HG02885 (cell line): ENCODE measurements around the gene PPP1R15B.

Source experiments
- ATAC-seq: cut with Tn5 transposase; IDR thresholded peaks from one replicate; pipeline ENCODE4 v1.9.1; 2021; ENCODE audit warnings: mild to moderate bottlenecking; ENCODE audit not compliant: unreplicated experiment, poor library complexity

Gene PPP1R15B

DNA sequence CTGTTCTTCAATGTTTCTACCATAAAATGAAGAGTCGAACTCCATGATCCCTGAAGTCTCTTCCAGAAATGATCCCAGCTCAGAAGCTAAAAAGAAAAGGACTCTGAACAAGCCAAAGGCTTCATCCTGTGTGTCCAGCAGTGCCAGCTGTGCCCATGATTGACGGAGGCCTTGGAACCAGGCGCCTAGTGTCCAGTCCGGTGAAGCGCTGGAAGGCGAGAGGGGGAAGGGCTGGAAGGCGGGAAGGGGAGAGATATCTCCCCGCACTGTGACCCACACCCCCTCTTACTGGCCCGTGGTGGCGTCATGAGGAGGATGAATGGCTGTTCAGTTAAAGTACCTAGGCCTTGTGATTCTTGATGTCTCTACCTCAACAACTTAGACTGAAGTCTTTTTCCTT is 41.4 kb downstream of the PPP1R15B start:
- no peak for ATAC-seq

DNA sequence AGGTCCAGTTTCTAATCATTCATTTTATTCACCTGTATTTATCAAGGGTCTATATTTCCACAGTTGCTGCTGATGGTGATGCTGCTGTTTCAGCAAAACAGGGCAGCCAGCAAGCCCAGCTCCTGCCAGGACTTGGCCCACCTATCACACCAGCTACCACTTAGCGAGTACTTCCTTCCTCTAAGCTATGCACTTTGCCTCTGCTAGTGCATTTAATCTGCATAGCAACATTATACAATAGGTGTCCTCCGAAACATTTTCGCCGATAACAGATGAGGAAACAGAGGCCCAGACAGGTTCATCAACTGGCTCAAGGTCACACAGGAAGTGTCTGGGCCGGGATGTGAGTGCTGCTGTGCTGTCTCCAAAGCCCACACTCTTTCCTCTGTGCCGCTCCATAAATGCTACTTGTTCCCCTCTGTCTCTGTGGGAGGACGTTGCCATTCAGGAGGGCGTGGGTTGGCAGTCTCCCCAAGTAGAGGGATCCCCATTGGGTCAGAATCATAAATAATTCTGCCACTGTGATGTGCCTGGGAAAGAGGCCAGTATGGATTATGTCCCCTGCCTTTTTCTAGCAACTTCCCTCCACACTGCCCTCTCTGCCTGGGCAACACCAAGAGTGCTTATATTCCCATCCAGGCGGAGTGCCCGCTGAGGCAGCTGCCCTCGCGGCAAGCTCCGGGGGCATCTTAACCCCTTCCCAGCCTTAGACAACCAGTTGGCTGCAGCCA is 42.5 kb downstream of the PPP1R15B start:
- no peak for ATAC-seq

DNA sequence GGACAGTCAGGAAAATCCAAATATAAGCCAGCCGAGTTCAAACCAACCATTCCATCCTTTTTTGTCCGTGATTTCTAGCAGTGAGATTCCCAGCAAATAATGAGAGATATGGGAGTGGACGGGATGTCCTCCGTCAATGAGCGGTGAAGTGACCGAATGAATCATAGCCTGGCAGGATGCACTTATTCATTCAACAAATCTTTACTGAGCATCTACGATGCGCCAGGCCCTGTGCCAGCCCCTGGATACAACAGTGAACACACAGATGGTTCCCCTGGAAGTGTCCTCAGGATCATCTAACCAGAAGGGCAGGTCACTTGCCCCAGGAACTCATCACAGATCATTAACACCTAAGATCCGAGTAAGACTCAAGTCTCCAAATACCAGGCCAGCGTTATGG is 43.7 kb downstream of the PPP1R15B start:
- no peak for ATAC-seq

DNA sequence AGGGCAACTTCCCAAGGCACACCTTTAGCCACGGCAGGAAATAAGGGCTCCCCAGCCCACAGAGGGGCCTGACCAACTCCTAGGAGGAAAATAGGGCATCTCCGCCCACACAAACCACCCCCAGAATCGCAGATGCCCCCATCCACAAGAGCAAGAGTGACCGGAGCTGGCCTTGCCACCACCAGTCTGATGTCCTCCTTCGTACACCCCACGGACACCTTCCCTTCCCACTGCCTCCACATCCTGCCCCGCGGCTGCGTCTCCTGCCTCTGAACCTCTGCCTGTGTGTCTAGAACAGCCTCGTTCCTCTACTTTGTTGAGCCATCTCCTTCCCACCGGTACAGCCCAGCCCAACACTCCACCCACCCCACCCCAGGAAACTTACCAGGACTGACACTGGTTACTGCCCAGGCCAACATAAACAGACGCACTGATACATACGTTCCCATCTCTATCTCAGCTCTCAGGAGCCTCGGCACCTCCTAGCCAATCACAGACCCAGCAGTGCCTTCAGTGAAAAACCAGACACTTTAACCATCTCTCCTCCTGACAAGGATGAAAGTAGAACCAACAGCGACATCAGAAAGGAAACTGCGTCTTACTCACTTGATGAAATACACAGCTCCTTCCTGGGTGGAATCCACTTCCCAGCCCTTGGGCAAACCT is 44.3 kb downstream of the PPP1R15B start:
- no peak for ATAC-seq

DNA sequence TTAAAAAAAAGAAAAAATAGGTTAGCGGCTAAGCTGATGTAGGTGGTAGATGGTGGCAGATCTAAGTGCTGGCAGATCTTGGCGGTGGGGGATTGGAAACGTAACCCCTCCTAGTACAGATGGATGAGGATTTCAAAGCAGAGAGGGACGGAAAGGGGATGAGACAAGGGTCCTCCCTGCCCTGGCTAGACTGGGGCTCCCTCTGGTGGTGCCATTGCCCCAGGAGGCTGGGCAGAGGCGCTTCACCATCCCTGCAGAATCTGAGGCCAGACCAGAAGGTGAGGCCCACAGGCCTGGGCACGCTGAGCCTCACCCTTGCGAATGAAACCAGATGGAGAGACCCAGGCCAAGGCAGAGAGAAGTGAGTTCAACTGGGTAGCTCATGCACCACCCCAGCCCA is 44.9 kb downstream of the PPP1R15B start:
- ATAC-seq = no peak

DNA sequence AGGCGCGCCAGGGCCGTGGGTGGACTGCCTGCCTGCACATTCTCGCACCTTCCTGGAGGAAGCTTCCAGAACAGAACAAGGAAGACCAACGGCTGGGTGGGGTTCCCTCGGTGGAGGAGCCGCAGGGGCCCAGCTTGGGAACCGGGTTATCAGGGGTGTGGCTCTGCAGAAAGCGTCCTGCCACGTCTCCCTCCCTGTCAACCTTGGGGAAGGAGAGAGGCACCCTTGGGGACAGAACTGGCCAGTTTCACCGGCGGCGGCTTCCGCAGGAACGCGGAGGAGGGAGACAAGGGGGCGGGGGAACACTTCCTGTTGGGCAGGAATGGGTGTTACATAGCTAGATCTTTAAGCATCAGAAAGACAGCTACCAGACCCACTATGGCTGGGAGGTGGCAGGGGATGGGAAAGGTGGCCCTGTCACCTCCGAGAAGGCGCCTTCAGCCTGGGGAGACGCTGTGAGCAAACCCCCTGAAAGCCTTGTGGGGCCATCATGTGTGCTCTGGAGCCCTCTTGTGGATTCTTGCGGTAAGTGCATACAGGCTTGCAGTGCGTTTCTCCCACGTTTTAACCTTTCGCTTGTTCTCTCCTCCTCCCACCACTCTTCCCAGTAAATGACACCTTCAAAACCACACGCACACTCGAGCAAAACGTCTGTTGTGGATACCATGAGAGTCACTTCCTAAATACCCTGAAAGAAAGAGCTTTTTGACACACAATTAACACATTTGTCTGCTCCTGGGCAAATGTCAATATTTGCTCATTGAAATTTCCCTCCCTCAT is 48.1 kb downstream of the PPP1R15B start:
- peak; percentile 73 for ATAC-seq

DNA sequence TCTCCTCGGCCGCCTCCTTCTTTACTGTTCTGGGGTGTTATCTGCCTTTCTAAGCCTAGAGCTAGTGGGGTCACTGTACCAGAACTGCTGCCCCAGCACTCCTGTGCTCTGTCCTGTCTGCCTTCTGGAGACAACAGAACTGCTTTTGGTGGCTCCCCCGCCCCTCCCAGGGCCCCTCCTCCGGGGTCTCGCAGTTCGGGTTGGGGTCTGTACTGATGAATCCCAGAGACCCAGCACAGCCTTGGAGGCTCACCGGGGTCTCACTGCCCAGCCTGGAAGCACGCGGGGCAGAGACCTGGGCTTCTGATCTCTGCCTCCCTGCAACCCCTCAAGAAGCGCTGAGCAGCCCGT is 48.7 kb downstream of the PPP1R15B start:
- no peak for ATAC-seq

DNA sequence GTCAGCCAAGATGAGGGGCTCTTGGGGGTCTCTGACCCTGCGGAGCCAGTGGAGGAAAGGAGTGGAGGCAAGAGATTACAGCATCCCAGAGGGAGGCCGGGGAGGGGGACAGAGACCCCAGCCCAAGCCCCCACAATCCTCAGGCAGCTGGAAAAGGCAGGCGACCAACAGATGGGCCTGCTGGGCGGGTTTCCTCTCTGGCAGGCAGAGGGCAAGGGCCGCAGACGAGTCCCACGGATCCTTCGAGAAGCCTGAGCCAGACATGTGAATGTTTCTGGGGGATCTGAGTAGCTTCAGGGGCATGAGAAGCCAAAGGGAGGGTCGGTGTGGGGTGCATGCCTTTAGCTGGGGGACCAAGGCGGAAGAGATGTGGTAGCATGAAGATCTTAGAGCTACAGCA is 49.8 kb downstream of the PPP1R15B start:
- ATAC-seq = no peak

DNA sequence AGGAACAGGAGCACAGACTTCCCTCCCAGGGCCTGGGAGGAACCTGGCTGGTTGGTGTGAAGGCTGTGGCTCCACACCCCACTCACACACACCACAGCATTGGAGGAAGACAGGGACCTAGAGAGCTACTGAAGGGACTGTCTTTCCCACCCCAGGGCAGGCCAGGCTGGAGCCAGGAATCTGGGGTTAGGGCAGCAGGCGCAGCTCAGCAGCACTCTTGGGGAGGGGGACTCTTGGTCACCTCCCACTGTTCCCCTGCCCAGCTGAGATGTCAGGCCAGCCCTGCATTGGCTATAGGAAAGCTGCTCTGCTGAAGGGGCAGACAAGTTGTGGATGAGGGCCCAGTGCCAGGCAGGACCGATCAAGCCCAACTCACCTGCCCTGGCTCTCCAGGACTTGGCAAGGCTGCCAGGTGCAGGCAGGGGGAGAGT is 50.3 kb downstream of the PPP1R15B start:
- no peak for ATAC-seq

DNA sequence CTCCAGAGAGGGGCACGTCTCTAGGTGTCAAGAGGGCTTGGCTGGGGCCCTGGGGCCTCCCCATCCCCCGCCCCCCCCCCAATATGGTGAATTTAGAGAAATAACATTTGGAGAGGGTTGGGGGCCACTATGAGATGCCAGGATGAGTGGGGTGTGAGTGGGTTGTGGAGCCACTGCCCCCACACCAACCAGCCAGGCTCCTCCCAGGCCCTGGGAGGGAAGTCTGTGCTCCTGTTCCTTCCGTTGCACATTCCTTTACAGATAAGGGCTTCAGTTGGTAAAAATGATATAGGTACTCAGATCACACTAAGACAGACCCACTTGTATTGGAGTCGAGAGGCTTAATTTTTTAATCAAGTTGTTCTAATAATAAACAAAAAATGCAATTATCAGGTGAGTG is 51.3 kb downstream of the PPP1R15B start:
- ATAC-seq = no peak

DNA sequence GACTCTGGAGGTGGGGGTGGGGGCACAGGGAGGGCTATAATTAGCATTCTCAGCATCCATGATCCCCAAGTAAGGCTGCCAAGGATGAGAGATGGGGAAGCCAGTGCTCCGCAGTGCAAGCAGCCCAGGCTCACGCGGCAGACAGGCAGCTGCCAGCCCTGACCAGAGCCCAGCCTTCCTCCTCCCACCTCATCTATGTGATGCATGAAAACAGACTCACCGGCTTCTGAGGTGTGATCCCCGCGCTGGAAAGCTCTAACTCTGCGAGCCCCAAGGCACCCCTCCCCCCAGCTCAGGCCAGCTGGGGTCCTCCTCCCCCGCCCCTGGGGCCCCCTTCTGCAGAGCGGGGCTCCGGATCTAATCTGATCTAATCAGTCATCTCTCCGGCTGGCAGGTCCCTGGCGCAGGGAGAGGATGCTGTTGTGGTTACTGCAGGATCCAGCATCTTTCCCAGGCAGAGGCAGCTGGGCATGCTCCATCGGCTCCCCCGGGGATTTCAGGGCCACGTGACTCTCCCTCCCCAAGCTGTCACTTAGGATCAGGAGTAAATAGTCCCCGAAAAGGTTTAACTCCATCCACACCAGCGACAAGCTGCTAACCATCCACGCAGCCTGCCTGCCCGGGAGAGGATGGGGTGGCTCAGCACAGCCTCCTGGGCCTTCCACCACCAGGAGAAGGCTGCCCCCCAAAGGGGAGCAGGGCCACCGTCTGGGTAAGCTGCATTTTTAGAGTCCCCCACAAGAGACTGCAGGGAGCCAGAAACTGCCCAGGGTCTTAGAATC is 52.0 kb downstream of the PPP1R15B start, which contains the start of gene PLEKHA6:
Gene PLEKHA6 (minus strand): TSS at position 456 of the 782 bp plus-strand sequence. CDS start 86,202 bp downstream, outside the sequence.
- ATAC-seq = no peak

DNA sequence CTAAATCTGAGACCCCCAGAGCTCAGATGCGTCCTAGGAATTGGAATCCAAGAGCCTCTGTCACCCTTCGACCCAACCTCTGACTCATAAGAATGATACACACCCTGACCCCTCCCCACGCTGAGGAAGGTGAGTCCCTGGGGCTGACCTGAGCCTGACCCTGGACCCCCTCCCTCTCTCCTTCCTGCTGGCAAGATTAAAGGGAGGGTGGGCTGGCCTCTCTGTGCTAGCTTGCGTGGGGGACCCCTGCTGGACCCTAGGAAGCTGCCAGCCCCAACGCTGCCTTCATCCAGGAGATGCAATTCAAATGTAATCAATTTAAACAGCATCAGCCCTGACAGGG is 52.5 kb downstream of the PPP1R15B start:
- ATAC-seq = no peak

DNA sequence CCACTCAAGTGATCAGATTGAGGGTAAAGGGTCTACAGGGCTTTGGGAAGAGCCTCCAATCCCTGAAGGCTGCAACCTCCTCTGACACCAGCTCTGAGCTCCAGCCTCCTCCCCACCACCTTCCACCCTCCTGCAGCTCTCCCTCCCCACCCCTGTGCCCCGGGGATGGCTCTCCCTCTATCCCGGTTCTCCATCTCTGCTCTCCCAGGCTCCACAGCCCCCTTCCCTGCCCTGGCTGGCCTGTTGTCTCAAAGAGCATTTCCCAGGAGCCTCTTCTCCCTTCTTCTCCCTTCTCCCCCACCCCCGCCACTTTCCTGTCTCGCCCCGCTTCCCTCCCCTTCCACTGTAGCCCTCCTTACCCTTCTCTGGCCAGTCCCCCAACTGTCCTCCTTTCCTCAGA is 53.0 kb downstream of the PPP1R15B start:
- no peak for ATAC-seq

DNA sequence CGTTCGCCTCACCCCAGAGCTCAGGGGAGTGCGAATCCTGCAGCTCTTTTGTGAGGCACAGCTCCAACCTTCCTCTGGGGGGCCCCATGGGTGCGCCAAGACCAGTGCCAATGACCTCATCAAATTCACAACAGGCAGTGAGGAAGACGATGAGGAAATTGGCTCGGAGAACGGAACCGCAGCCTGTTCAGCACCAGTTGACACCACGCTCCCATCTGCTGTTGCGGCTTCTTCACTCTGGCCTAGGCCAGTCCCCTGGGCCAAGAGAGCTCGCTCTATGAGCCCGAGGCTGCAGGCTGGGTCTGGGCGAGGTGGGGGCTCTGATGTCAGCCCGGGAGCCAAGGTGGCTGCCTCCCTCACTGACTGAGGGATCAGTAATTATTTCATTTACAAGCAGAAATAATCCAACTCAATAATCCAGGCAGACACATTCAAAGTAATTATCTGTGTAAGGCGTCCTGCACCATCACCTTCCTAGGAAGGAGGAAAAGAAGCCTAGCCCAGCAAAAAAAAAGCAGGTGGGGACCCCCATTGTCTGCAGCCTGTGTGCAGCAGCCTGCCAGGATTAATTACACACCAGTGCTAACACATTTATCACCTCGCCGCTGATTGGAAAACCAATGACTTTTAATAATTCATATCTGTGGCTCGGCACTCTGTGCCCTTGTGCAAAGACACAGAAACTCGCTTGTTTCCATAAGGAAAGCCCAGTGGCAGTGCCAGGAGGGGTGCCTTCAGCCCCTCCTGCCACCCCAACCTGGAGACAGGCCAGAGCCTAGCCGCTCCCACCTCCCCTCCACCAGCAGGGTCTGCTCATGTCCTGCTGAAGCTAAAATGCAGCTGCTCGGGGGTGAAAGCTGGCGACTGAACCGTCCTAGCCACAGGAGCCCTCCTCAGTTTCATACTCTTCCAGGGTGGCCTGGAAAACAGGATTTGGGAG is 53.8 kb downstream of the PPP1R15B start:
- no peak for ATAC-seq

DNA sequence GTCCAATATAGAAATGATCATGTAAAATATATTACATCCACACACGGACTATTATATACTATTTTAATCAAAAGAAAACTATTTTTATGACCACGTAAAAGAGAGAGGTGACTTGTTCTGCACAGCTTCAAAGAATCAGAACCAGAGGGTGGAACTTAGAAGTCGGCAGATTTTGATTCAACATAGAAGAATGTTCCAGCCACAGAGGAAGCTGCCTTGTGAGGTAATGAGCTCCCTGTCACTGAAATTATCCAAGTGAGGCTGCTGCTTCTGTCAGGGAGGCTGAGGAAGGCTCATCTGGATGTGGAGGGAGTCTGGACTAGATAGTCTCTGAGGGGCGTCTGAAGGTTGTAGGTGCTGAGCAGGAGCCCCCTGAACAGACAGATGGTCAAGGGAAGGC is 54.6 kb downstream of the PPP1R15B start:
- ATAC-seq = no peak

DNA sequence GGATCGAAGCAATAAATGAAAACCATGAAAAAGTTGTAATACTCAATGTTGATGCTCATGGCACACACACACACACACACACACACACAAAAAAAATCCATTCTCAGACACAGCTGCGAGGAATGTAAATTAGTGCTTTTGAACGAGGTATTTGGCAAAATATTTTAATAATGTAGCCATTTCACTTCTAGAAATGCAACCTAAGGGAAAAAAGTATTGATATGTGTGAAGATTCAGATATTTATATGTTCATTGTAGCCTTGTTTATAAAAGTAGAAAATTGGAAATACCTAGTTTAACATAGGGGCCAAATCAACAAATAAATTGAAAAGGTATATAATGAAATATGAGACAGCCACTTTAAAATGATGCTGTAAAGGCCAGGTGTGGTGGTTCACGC is 55.7 kb downstream of the PPP1R15B start:
- ATAC-seq = no peak

DNA sequence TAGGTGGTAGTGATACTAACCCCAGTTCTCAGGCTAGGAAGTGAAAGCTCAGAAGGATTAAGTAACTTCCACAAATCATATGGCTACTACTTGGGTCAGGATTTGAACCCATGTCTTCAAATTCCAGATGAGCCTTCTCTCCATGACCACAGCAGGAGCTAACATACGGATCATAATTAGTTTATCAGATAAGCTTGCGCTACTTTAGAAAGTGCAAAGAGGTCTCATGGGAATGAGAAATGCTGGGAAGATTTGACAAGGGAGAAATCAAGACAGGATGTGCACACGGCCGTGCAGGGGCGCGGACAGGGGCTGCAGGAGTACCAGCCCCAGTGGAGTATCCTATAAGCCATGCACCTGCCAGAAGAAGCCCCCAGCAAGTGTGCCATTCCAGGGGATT is 57.0 kb downstream of the PPP1R15B start:
- ATAC-seq = no peak
